ENCODE data around the gene ZG16B. TPM values are rescaled to one million over a fixed set of nuclear protein-coding genes. Genes with fewer than 3 reads are reported as not detected.

ZG16B gene
- total RNA-seq, 1 experiment from 2014 or later = 2.3 TPM

GRCh38 chr16:2874032-2874911 is 44.2 kb downstream of the ZG16B start:
- no peaks in the 10 kb centered on the region for H3K27me3 ChIP-seq (ENCODE audit: insufficient read depth, low read length)
- BruUV-seq (replicated peaks) = no TSS peak
- DNase-seq (ENCODE audit: low read depth, low spot score) (no peak), ATAC-seq (peak; percentile 34)
- no peaks in the 10 kb centered on the region for H3K36me3 ChIP-seq (ENCODE audit: control insufficient read depth in 1 of 2, insufficient read depth in 2 of 2, low read length in 2 of 2)
- TF ChIP-seq, protein P1, sequence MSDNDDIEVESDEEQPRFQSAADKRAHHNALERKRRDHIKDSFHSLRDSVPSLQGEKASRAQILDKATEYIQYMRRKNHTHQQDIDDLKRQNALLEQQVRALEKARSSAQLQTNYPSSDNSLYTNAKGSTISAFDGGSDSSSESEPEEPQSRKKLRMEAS (IDR thresholded peaks at IDR 0.05) = no peak
- TF ChIP-seq YY1 (IDR thresholded peaks at IDR 0.05; ENCODE audit: extremely low read depth, insufficient replicate concordance, low read depth, low read length) (no peak), CBX3 (IDR thresholded peaks at IDR 0.05; ENCODE audit: low read depth) (no peak), TCF7L2 (IDR thresholded peaks at IDR 0.05; ENCODE audit: borderline replicate concordance, extremely low read depth, insufficient read depth, insufficient read length) (no peak), REST (IDR thresholded peaks at IDR 0.05; ENCODE audit: low read depth) (no peak), JUND (IDR thresholded peaks at IDR 0.05) (no peak), ZNF274 (IDR thresholded peaks at IDR 0.05; ENCODE audit: low read depth, low read length) (no peak), POLR2A (IDR thresholded peaks at IDR 0.05; ENCODE audit: borderline replicate concordance, extremely low read depth, insufficient read depth, insufficient read length) (no peak), CEBPB (IDR thresholded peaks at IDR 0.05; ENCODE audit: low read depth) (no peak), POLR2AphosphoS5 (IDR thresholded peaks at IDR 0.05; ENCODE audit: low read depth, low read length) (no peak), SP1 (IDR thresholded peaks at IDR 0.05; ENCODE audit: low read depth) (no peak), ZBTB33 (IDR thresholded peaks at IDR 0.05; ENCODE audit: extremely low read depth, insufficient replicate concordance, low read length) (no peak), ELF1 (IDR thresholded peaks at IDR 0.05; ENCODE audit: borderline replicate concordance, low read depth) (no peak), SIN3A (IDR thresholded peaks at IDR 0.05; ENCODE audit: low read depth) (no peak), EGR1 (IDR thresholded peaks at IDR 0.05; ENCODE audit: low read depth) (no peak), SRF (IDR thresholded peaks at IDR 0.05; ENCODE audit: low read depth) (no peak)
- TF ChIP-seq, protein P2, sequence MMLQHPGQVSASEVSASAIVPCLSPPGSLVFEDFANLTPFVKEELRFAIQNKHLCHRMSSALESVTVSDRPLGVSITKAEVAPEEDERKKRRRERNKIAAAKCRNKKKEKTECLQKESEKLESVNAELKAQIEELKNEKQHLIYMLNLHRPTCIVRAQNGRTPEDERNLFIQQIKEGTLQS (IDR thresholded peaks at IDR 0.05) = no peak
- ChIA-PET POLR2A (interaction anchor here (0.7 to 1.0 kb wide), 3 partner anchors 9 to 35 kb away, joined by 4 to 7 read pairs (median 5); partner anchors contain the start of gene FLYWCH2), RAD21 (ENCODE audit: low non-redundant PET in 1 of 2, low total read pairs in 2 of 2, uncharacterized antibody in 2 of 2, unreplicated experiment in 2 of 2) (interaction anchor here (0.6 to 0.7 kb wide), 4 partner anchors 16 to 91 kb away, joined by 3 to 10 read pairs (median 4); no protein-coding TSS in a partner anchor), CTCF (interaction anchor here (0.6 to 1.4 kb wide), 8 partner anchors 9 to 680 kb away, joined by 3 to 11 read pairs (median 3); partner anchors contain the start of gene FLYWCH2)
- H3K79me2 ChIP-seq (ENCODE audit: insufficient read depth, low read length) = no peaks in the 10 kb centered on the region
- H4K20me1 ChIP-seq (ENCODE audit: insufficient read depth) = no peaks in the 10 kb centered on the region
- H2AFZ ChIP-seq (ENCODE audit: low read depth, low read length, poor library complexity, severe bottlenecking) = peak overlapping the region; percentile 4
- peak overlapping the region; percentile 41 for H3K27ac ChIP-seq (ENCODE audit: low read depth, low read length)
- peak overlapping the region; percentile 38 for H3K9ac ChIP-seq (ENCODE audit: low read length)
- no peaks in the 10 kb centered on the region for H3K9me3 ChIP-seq (ENCODE audit: control insufficient read depth in 1 of 2, insufficient read depth in 1 of 2, low read depth in 1 of 2, low read length in 2 of 2)
- H3K4me3 ChIP-seq (replicated peaks in 1 of 2; ENCODE audit: low read depth in 1 of 2, low read length in 2 of 2) = peak overlapping the region; percentile 27 to 47
- peak overlapping the region; percentile 76 for H3K4me2 ChIP-seq (ENCODE audit: low read length)
- intact Hi-C loops (cut with micrococcal nuclease) = loop anchor here (1.0 kb wide), 1 partner anchor 45 kb away; no protein-coding TSS in a partner anchor
- peaks cover 19 to 34% of the 10 kb centered on the region in 2 experiments for H3K4me1 ChIP-seq (ENCODE audit: control insufficient read depth in 1 of 2, insufficient read depth in 2 of 2, low read length in 2 of 2)
- H3K9me2 ChIP-seq (ENCODE audit: insufficient read depth) = no peaks in the 10 kb centered on the region
